Skeletal muscle tissue (tissue), 4 donors: ENCODE data around the gene CEP164. TPM values are rescaled to one million over a fixed set of nuclear protein-coding genes. Genes with fewer than 3 reads are reported as not detected.

Source experiments
- H3K27ac ChIP-seq: one replicate; pipeline ENCODE4 v1.7.0; 2013; ENCODE audit warnings: mild to moderate bottlenecking, low read depth, low read length, inconsistent platforms
- H3K27me3 ChIP-seq, 3 donors: one replicate each; pipeline ENCODE4 v1.7.0; 2013; ENCODE audit warnings: low read length in 3 of 3; ENCODE audit not compliant: control insufficient read depth in 3 of 3, insufficient read depth in 3 of 3
- H3K36me3 ChIP-seq, 3 donors: one replicate each; pipeline ENCODE4 v1.7.0; 2013; ENCODE audit warnings: low read length in 3 of 3; ENCODE audit not compliant: control insufficient read depth in 3 of 3, insufficient read depth in 3 of 3
- H3K4me1 ChIP-seq, 3 donors: one replicate each; pipeline ENCODE4 v1.7.0; 2013; ENCODE audit warnings: low read length in 3 of 3, mild to moderate bottlenecking in 3 of 3; ENCODE audit not compliant: control insufficient read depth in 3 of 3, insufficient read depth in 3 of 3
- H3K4me3 ChIP-seq, 3 donors: one replicate each; pipeline ENCODE4 v1.7.0; 2013; ENCODE audit warnings: low read length in 3 of 3
- H3K9ac ChIP-seq, 3 donors: one replicate each; pipeline ENCODE4 v1.7.0; 2013; ENCODE audit warnings: low read length in 3 of 3, mild to moderate bottlenecking in 3 of 3, moderate library complexity in 2 of 3, low read depth in 1 of 3
- H3K9me3 ChIP-seq, 3 donors: one replicate each; pipeline ENCODE4 v1.7.0; 2013; ENCODE audit warnings: low read length in 3 of 3; ENCODE audit not compliant: control insufficient read depth in 3 of 3
- total RNA-seq: library from RNA; depleted of rRNA; stranded (reverse); fragments of >200 nt; gene quantifications from one replicate; pipeline ENCODE4 v1.2.3, GENCODE V29; 2014
- donor health status: Osteomylitis.

The CEP164 gene
- total RNA-seq, 1 donor from 2014 or later = 21.4 TPM

DNA sequence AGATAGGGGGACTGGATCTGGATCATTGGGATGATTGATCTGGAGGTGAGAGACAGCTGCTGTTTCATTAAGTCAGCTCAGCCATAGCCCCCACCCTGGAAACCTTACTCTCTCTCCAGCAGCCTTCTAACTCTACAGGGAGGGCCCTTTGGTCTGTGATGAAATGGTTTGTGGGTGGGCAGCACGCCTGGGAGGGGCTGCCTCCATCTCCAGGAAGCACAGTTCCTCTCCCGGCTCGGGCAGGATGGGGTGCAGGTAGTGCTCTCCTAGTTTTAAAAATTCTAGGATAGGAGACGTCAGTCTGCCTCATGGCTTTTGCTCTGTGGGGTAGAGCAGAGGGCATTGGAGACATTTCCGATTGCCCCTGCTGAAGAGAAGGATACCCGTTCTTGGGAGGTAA lies 89.7 kb downstream of the CEP164 start:
- peaks cover 0 to 2% (median 0%) of the 10 kb centered on the region in 3 donors for H3K27me3 ChIP-seq
- no peaks in the 10 kb centered on the region for H3K9me3 ChIP-seq
- no peak overlapping the region for H3K4me3 ChIP-seq
- no peaks in the 10 kb centered on the region for H3K4me1 ChIP-seq
- no peak overlapping the region for H3K27ac ChIP-seq
- peaks cover 0 to 2% (median 0%) of the 10 kb centered on the region in 3 donors for H3K36me3 ChIP-seq
- H3K9ac ChIP-seq = no peak overlapping the region

DNA sequence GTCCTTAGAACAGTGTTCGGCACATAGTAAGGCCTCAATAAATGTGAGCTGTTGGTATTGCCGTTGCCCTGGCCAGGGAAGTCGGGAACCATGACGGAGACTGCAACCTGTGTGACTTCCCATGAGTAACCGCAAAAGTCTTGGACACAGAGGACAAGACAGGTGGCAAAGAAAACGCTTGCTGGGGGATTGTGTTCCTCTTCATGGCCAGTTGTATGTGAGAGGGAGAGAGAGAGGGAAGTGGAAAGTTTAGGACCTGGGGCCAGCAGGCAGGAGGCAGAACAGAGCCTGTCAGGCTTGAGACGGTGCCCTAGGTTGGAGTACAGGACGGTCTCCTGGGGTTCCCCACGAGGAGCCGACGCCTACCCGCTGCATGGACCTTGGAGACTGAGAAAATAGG lies 90.2 kb downstream of the CEP164 start:
- peaks cover 0 to 2% (median 0%) of the 10 kb centered on the region in 3 donors for H3K27me3 ChIP-seq

DNA sequence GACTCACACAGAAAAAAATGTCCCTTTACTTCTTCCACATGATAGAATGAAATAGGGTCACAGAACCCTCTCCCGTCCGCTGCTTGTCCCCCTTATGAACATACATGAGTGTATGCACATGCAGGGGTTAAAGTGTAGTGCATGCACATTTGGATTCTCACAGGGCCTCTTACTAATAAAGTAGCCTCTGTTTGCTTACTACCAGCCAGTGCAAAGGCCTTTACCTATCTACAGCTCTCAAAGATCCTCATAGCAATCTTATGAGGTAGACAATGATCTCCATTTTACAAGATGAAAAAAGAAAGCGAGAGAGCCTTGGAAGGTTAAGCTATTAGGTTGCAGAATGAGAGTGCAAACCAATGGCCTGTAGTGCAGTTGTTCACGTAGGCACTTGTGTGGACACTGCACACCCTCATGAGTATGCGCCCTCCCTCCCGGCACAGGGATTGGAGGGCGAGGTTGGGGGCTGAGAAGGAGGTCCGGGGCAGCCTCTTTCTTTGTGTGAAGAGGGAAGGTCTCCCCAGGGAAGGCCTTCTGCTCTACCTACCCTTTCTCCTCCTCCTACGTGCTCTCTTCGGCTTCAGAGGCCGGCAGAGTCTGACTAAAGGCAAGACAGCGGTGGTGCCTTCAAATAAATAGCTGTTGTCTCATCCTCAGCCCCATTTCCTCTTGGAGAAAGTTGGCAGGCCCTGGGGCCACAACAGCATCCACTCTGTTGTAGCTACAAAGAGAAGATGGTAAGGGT lies 91.3 kb downstream of the CEP164 start:
- Histone ChIP-seq H3K4me1 (no peaks in the 10 kb centered on the region), H3K4me3 (no peak overlapping the region), H3K27me3 (peaks cover 0 to 3% (median 2%) of the 10 kb centered on the region in 3 donors), H3K9ac (no peak overlapping the region), H3K36me3 (no peaks in the 10 kb centered on the region), H3K9me3 (no peaks in the 10 kb centered on the region), H3K27ac (no peak overlapping the region)

More for the DNA sequence above, 90.2 kb downstream of the CEP164 start:
- Histone ChIP-seq H3K9ac (no peak overlapping the region), H3K4me3 (no peak overlapping the region), H3K36me3 (no peaks in the 10 kb centered on the region), H3K4me1 (no peaks in the 10 kb centered on the region), H3K9me3 (no peaks in the 10 kb centered on the region), H3K27ac (no peak overlapping the region)

DNA sequence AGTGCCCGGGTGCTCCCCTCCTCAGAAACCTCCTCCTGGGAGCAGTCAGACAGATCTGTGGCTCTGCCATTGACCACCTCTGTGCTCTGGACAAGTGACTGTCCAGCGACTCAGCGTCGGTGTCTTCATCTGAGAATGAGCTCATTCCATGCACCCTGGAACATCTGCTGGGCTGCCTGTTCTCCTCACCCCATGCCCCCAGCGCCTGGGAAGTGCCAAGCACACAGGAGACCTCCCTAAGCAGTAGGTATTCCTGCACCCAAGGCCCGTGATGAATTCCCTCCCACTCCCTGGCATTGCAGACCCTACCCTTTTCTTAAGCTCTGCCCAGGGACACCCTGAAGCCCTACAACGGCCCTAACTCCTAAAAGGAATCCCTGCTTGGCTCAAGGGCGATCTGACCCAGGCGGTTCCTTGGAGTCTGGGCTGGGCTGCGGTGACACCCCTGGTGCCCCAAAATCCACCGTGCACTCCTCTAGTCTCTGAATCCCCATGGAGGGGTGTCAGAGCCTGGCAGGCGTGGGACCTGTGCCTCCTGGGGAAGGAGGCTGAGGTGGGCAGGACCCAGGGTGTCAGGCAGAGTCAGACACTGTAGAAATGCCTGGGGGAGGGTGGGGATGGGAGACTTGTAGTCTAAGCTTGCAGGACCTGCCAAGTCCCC lies 92.0 kb downstream of the CEP164 start:
- H3K4me1 ChIP-seq = no peaks in the 10 kb centered on the region
- H3K27ac ChIP-seq = no peak overlapping the region
- no peak overlapping the region for H3K4me3 ChIP-seq
- no peaks in the 10 kb centered on the region for H3K36me3 ChIP-seq
- H3K9ac ChIP-seq = no peak overlapping the region
- peaks cover 0 to 3% (median 2%) of the 10 kb centered on the region in 3 donors for H3K27me3 ChIP-seq
- no peaks in the 10 kb centered on the region for H3K9me3 ChIP-seq

DNA sequence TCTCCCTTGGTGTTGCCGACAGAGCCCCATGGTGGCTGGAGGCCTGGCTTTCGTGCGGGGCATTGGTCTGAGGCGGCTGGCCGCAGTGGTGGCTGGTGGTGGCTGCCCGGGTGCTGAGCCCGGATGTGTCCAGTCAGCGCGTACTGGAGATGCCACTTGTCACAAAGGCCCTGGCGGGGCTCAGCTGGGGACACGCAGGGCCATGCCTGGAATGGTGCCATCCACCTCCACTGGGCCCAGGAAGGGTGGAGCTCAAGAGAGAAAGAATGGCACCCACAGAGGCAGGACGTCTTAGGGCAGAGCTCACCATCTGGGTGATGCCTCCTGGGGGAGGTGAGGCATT lies 92.5 kb downstream of the CEP164 start:
- Histone ChIP-seq H3K9ac (no peak overlapping the region), H3K27ac (no peak overlapping the region), H3K4me1 (no peaks in the 10 kb centered on the region), H3K27me3 (peaks cover 0 to 3% (median 2%) of the 10 kb centered on the region in 3 donors), H3K4me3 (no peak overlapping the region), H3K9me3 (no peaks in the 10 kb centered on the region), H3K36me3 (no peaks in the 10 kb centered on the region)

DNA sequence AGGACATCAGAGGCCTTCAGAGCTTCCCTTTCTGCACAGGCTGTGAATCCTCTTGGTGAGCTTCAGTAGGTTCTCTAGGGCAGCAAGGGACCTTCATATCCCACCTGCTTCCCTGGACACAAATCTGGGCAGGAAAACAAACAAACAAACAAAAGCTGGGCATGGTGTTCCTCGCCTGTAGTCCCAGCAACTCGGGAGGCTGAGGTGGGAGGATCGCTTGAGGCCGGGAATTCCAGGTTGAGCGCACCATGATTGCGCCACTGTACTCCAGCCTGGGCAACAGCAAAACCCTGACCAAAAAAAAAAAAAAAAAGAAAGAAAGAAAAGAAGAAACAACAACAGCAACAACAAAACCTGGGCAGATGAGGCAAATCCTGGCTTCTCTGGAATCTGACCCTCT lies 92.9 kb downstream of the CEP164 start:
- no peaks in the 10 kb centered on the region for H3K9me3 ChIP-seq
- H3K4me3 ChIP-seq = no peak overlapping the region
- no peaks in the 10 kb centered on the region for H3K36me3 ChIP-seq
- peaks cover 1 to 4% (median 2%) of the 10 kb centered on the region in 3 donors for H3K27me3 ChIP-seq
- H3K27ac ChIP-seq = no peak overlapping the region
- H3K9ac ChIP-seq = no peak overlapping the region
- H3K4me1 ChIP-seq = no peaks in the 10 kb centered on the region

DNA sequence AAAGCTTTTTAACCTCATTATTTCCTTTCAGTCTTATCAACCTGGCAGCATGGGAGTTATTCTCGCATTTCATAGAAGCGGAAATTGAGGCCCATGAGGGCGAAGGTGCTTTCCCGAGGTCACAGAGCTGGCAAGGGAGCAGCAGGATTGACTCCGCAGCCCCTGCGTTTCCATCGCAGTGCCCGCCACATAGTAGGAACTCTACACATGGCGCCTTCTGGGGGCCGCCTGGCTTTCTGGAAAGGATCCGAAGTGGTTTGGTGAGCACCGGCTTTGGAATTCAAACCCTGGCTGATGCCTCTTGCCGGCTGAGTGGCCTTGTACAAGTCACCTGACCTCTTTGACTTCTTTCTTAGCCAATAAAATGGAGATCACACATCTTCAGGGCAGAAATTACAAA lies 93.4 kb downstream of the CEP164 start:
- Histone ChIP-seq H3K27ac (no peak overlapping the region), H3K4me1 (no peaks in the 10 kb centered on the region), H3K9me3 (no peaks in the 10 kb centered on the region), H3K9ac (no peak overlapping the region), H3K4me3 (no peak overlapping the region), H3K36me3 (no peaks in the 10 kb centered on the region), H3K27me3 (peaks cover 2 to 7% (median 6%) of the 10 kb centered on the region in 3 donors)

DNA sequence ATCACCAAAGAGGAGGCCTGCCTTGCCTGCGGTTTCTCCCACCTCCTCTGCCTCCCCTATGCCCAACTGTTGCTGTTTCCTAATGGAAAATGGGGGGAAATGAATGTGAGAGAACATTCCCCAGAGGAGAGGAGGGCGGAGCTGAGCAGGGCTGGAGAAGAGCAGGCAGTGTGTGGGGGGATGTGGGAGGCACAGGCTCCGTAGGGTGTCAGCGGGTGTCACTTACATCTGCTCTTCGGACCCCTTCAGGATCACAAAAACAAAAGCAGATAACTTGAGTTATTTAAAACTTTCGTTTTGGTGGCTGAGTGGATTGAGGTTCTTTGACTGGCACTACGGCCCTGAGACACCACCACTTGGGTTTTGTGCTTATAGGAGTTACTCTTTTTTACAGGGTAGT lies 93.8 kb downstream of the CEP164 start:
- Histone ChIP-seq H3K4me1 (no peaks in the 10 kb centered on the region), H3K9me3 (no peaks in the 10 kb centered on the region), H3K9ac (no peak overlapping the region), H3K36me3 (no peaks in the 10 kb centered on the region), H3K27me3 (peaks cover 2 to 11% (median 6%) of the 10 kb centered on the region in 3 donors), H3K27ac (no peak overlapping the region), H3K4me3 (no peak overlapping the region)

DNA sequence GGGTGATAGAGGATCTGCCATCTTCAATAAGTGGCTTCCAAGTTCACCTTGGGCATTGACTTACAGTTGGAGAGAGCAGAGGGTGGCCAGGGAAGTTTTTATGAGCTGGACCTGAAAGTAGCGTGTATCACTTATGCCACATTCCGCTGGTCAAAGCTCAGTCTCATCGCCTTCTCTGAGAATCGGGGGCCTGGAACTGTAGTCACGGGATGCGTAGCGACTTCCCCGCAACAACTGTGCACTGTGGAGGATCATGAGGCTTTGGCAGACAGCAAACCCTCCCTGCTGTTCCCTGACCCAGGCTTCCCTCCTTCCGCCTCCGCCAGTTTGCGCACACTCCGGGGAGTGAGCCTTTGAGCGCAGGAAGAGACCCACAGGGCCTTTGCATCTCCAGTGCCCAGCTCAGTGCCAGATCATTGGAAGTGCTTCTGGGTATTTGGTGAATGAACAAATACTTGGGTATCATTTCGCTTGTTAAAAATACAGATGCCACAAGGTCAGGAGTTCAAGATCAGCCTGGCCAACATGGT lies 95.5 kb downstream of the CEP164 start:
- no peak overlapping the region for H3K27ac ChIP-seq
- no peak overlapping the region for H3K4me3 ChIP-seq
- H3K4me1 ChIP-seq = no peaks in the 10 kb centered on the region
- H3K27me3 ChIP-seq = peaks cover 2 to 16% (median 6%) of the 10 kb centered on the region in 3 donors
- no peak overlapping the region for H3K9ac ChIP-seq
- no peaks in the 10 kb centered on the region for H3K9me3 ChIP-seq
- H3K36me3 ChIP-seq = no peaks in the 10 kb centered on the region

DNA sequence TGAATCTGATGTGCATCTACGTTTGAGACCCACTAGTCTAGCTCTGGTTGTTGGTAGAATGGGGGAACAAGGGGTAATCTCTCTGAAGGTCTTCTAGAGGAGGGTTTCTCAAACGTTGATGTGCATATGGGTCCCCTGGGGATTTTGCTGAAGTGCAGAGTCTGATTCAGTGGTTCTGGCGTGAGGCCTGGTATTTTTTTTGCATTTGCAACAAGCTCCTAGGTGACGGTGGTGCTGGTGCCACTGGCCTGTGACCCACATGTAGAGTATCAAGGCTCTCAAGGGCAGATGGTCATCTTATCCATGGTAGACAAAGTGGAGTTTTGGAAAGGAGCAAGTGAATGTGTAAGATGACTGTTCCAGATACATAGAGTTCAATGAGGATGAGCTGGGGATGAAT lies 97.1 kb downstream of the CEP164 start:
- Histone ChIP-seq H3K27me3 (peaks cover 2 to 16% (median 6%) of the 10 kb centered on the region in 3 donors), H3K9ac (no peak overlapping the region), H3K36me3 (no peaks in the 10 kb centered on the region), H3K4me1 (no peaks in the 10 kb centered on the region), H3K4me3 (no peak overlapping the region), H3K9me3 (no peaks in the 10 kb centered on the region), H3K27ac (no peak overlapping the region)
